HCT116 (cell line): ENCODE data around the gene WDR35. TPM values are rescaled to one million over a fixed set of nuclear protein-coding genes. Genes with fewer than 3 reads are reported as not detected.
A peak's percentile ranks its signal among the peaks of the same experiment; 100 is the strongest.

Experiments used
- ATAC-seq: fragments of 200-7000 bp; cut with Tn5 transposase; 2 replicates; pipeline ENCODE4 v1.9.1; 2020; ENCODE audit warnings: mild to moderate bottlenecking, moderate library complexity
- Bru-seq: library from RNA; stranded (reverse); fragments of 400-500 nt; gene quantifications from one replicate; lab custom pipeline; 2021; lab: Mats Ljungman, UMichigan
- BruChase-seq, 2 experiments: library from RNA; stranded (reverse); fragments of 400-500 nt; gene quantifications; one replicate each; lab custom pipeline; 2021; lab: Mats Ljungman, UMichigan
- BruUV-seq: library from RNA; stranded (reverse); fragments of 400-500 nt; replicated peaks from 2 replicates; lab custom pipeline; 2021; lab: Mats Ljungman, UMichigan
- CTCF ChIA-PET: fragments of 300-600 bp; sonication (Branson Sonifier 250); formaldehyde crosslinking; loops from one replicate; lab custom pipeline; 2021; ENCODE audit warnings: antibody characterized with exemption; lab: Charles Lee
- POLR2A ChIA-PET: fragments of 300-600, 350-600 bp; sonication (Branson Sonifier 250); formaldehyde crosslinking; loops from one replicate; lab custom pipeline; 2021; ENCODE audit warnings: antibody characterized with exemption; lab: Charles Lee
- RAD21 ChIA-PET, 2 experiments: fragments of 300-600 bp; sonication (Branson Sonifier 250); formaldehyde crosslinking; loops; one replicate each; lab custom pipeline; 2023; ENCODE audit warnings: low total read pairs in 2 of 2; ENCODE audit not compliant: uncharacterized antibody in 2 of 2, unreplicated experiment in 2 of 2, low non-redundant PET in 1 of 2; lab: Charles Lee
- DNase-seq: peaks from one replicate; pipeline ENCODE4 v3.0.0-alpha.2; 2010; ENCODE audit warnings: low read depth, low spot score
- H2AFZ ChIP-seq: fragments of 200-600 bp; shearing (Covaris generic), sonication (generic); 2 replicates; pipeline ENCODE4 v1.6.1; 2017; ENCODE audit warnings: low read depth, mixed run types, mixed read lengths, antibody characterized with exemption, low read length; ENCODE audit not compliant: poor library complexity, severe bottlenecking
- H3K27ac ChIP-seq: 2 replicates; pipeline ENCODE4 v1.5.1; 2012; ENCODE audit warnings: low read depth, low read length
- H3K27me3 ChIP-seq: fragments of 200-600 bp; sonication (generic); 2 replicates; pipeline ENCODE4 v1.6.1; 2016; ENCODE audit warnings: mixed run types, low read length, mixed read lengths; ENCODE audit not compliant: insufficient read depth
- H3K36me3 ChIP-seq, 2 experiments: fragments of 200-500 bp in 1 of 2; fragments of 200-600 bp in 1 of 2; sonication (Bioruptor generic) in 1 of 2; sonication (generic) in 1 of 2; 2 replicates each; pipeline versions ENCODE4 v1.5.1 to v1.6.1; 2014 to 2016; ENCODE audit warnings: low read length in 2 of 2, inconsistent platforms in 1 of 2, mixed read lengths in 1 of 2, mixed run types in 1 of 2; ENCODE audit not compliant: insufficient read depth in 2 of 2, control insufficient read depth in 1 of 2
- H3K4me1 ChIP-seq, 2 experiments: fragments of 200-600 bp in 1 of 2; sonication (generic) in 1 of 2; 2 replicates each; pipeline versions ENCODE4 v1.5.1 to v1.6.1; 2012 to 2017; ENCODE audit warnings: low read length in 2 of 2, inconsistent platforms in 1 of 2, mild to moderate bottlenecking in 1 of 2, mixed read lengths in 1 of 2, mixed run types in 1 of 2, moderate library complexity in 1 of 2; ENCODE audit not compliant: insufficient read depth in 2 of 2, control insufficient read depth in 1 of 2
- H3K4me2 ChIP-seq: fragments of 200-600 bp; sonication (generic); 2 replicates; pipeline ENCODE4 v1.6.1; 2017; ENCODE audit warnings: mixed run types, low read length, mixed read lengths
- H3K4me3 ChIP-seq, 2 experiments: fragments of 200-600 bp in 1 of 2; sonication (generic) in 1 of 2; replicated peaks in 1 of 2; 2 replicates each; pipeline ENCODE4 v1.5.1; 2011 to 2016; ENCODE audit warnings: low read length in 2 of 2, control low read depth in 1 of 2, low read depth in 1 of 2, mild to moderate bottlenecking in 1 of 2, mixed read lengths in 1 of 2, mixed run types in 1 of 2
- H3K79me2 ChIP-seq: fragments of 200-600 bp; sonication (generic); 2 replicates; pipeline ENCODE4 v1.6.1; 2017; ENCODE audit warnings: mild to moderate bottlenecking, mixed run types, low read length, moderate library complexity, mixed read lengths; ENCODE audit not compliant: insufficient read depth
- H3K9ac ChIP-seq: fragments of 200-600 bp; sonication (generic); 2 replicates; pipeline ENCODE4 v1.6.1; 2016; ENCODE audit warnings: low read length, mixed read lengths
- H3K9me2 ChIP-seq: fragments of 200-600 bp; sonication (generic), shearing (Covaris generic); 2 replicates; pipeline ENCODE4 v1.6.1; 2017; ENCODE audit warnings: mixed run types, mild to moderate bottlenecking, moderate library complexity; ENCODE audit not compliant: insufficient read depth
- H3K9me3 ChIP-seq, 2 experiments: fragments of 200-500 bp in 1 of 2; fragments of 200-600 bp in 1 of 2; sonication (Bioruptor generic) in 1 of 2; sonication (generic) in 1 of 2; 2 replicates each; pipeline ENCODE4 v1.6.1; 2014 to 2017; ENCODE audit warnings: low read length in 2 of 2, mixed read lengths in 2 of 2, inconsistent platforms in 1 of 2, low read depth in 1 of 2, mild to moderate bottlenecking in 1 of 2, mixed run types in 1 of 2, moderate library complexity in 1 of 2; ENCODE audit not compliant: control insufficient read depth in 1 of 2, insufficient read depth in 1 of 2
- H4K20me1 ChIP-seq: fragments of 200-600 bp; sonication (generic), shearing (Covaris generic); 2 replicates; pipeline ENCODE4 v1.6.1; 2017; ENCODE audit warnings: mixed run types, mild to moderate bottlenecking, moderate library complexity; ENCODE audit not compliant: insufficient read depth
- CBX3 ChIP-seq: IDR thresholded peaks from 2 replicates; pipeline ENCODE4 v1.6.1; 2012; ENCODE audit warnings: low read depth
- CTCF ChIP-seq, 3 experiments: fragments of 200-600 bp in 1 of 3; sonication (generic) in 1 of 3; IDR thresholded peaks in 2 of 3; conservative IDR thresholded peaks in 1 of 3; 2 replicates each; pipeline ENCODE4 v1.5.1; 2012 to 2017; ENCODE audit warnings: low read depth in 2 of 3, low read length in 2 of 3, antibody characterized with exemption in 1 of 3, borderline replicate concordance in 1 of 3, control low read depth in 1 of 3, mild to moderate bottlenecking in 1 of 3, mixed read lengths in 1 of 3, mixed run types in 1 of 3, moderate library complexity in 1 of 3; ENCODE audit not compliant: insufficient read depth in 1 of 3
- EGR1 ChIP-seq: IDR thresholded peaks from 2 replicates; pipeline ENCODE4 v1.6.1; 2012; ENCODE audit warnings: low read depth
- ELF1 ChIP-seq: IDR thresholded peaks from 2 replicates; pipeline ENCODE4 v1.6.1; 2012; ENCODE audit warnings: low read depth, borderline replicate concordance
- FOSL1 ChIP-seq: IDR thresholded peaks from 2 replicates; pipeline ENCODE4 v1.6.1; 2012; ENCODE audit warnings: low read depth
- POLR2AphosphoS5 ChIP-seq: IDR thresholded peaks from 2 replicates; pipeline ENCODE4 v1.6.1; 2011; ENCODE audit warnings: mild to moderate bottlenecking, low read depth, low read length, moderate library complexity
- SIN3A ChIP-seq: IDR thresholded peaks from 2 replicates; pipeline ENCODE4 v1.6.1; 2012; ENCODE audit warnings: low read depth
- SP1 ChIP-seq: IDR thresholded peaks from 2 replicates; pipeline ENCODE4 v1.6.1; 2012; ENCODE audit warnings: low read depth
- YY1 ChIP-seq: IDR thresholded peaks from 2 replicates; pipeline ENCODE4 v1.6.1; 2011; ENCODE audit warnings: low read length, low read depth, moderate library complexity, mild to moderate bottlenecking; ENCODE audit not compliant: insufficient replicate concordance; ENCODE audit errors: extremely low read depth
- intact Hi-C: fragments of 100-400 bp; cut with micrococcal nuclease; formaldehyde crosslinking; loops from 2 replicates; pipeline ENCODE4 v1.10.0; 2022
- long read RNA-seq: library from polyadenylated mRNA; unstranded; transcript quantifications from one replicate; pipeline ENCODE4 v2.0.0, GENCODE V29; 2021; ENCODE audit not compliant: unreplicated experiment
- polyA plus RNA-seq: library from polyadenylated mRNA; unstranded; fragments of >200 nt; gene quantifications from 2 replicates; pipeline ENCODE4 v1.2.1, GENCODE V29; 2012; ENCODE audit warnings: missing spikeins
- total RNA-seq: library from RNA; stranded (reverse); gene quantifications from one replicate; pipeline ENCODE4 v1.2.1, GENCODE V29; 2021; ENCODE audit not compliant: unreplicated experiment
- TF ChIP-seq, protein P1 (sequence below): IDR thresholded peaks from 2 replicates; pipeline ENCODE4 v1.6.1; 2012
- TF ChIP-seq, protein P2 (sequence below): IDR thresholded peaks from 2 replicates; pipeline ENCODE4 v1.6.1; 2012

WDR35 gene
- total RNA-seq (9.6 TPM), Bru-seq, nascent RNA (percentile 75 among the genes with signal in this experiment), BruChase-seq, experiment 1, labeled RNA remaining after a 6-hour chase (percentile 70 among the genes with signal in this experiment), BruChase-seq, experiment 2, labeled RNA remaining after a 2-hour chase (percentile 78 among the genes with signal in this experiment)
- polyA plus RNA-seq, result 2.1 and 3.3 TPM in 2 replicates
- long read RNA-seq, full-length matches to known transcripts, result 2 of 10 reads
- long read RNA-seq, partial matches to known transcripts, result 4 of 10 reads
- long read RNA-seq, other reads (novel, unspliced or antisense), result 4 of 10 reads

GRCh38 chr2:19989667-19990415, at the start of gene WDR35:
Gene WDR35, minus strand, starts transcription at chr2:19990105. Its CDS starts 90 bp downstream, at chr2:19990015.
- Histone ChIP-seq H3K36me3 (no peaks in the 10 kb centered on the region), H3K27ac (peak within 1 kb of the TSS; percentile 40), H3K4me1 (peaks cover 3 to 17% of the 10 kb centered on the region in 2 experiments; a peak in 3 of 4 replicates), H3K4me3 (peak within 1 kb of the TSS; percentile 89 to 92), H3K9me2 (no peaks in the 10 kb centered on the region), H3K9ac (peak within 1 kb of the TSS; percentile 67), H3K4me2 (peak within 1 kb of the TSS; percentile 92), H3K79me2 (peaks cover 19% of the 10 kb centered on the region), H4K20me1 (no peaks in the 10 kb centered on the region), H3K9me3 (no peaks in the 10 kb centered on the region), H3K27me3 (no peaks in the 10 kb centered on the region), H2AFZ (peak within 1 kb of the TSS; percentile 88)
- TF ChIP-seq SP1 (no peak; the same call in 1 of the 2 replicates), YY1 (no peak), CBX3 (peak; percentile 94; the same call in 1 of the 2 replicates), CTCF (IDR thresholded peaks at IDR 0.05 in 2 of 3, conservative IDR thresholded peaks at IDR 0.05 in 1 of 3; ENCODE audit: borderline replicate concordance in 1 of 3, insufficient read depth in 1 of 3, low read depth in 2 of 3, low read length in 2 of 3) (no peak), EGR1 (peak; percentile 85), POLR2AphosphoS5 (peak; percentile 86), SIN3A (peak; percentile 77), ELF1 (peak; percentile 32; the same call in 1 of the 2 replicates), FOSL1 (no peak)
- TF ChIP-seq, protein P1, sequence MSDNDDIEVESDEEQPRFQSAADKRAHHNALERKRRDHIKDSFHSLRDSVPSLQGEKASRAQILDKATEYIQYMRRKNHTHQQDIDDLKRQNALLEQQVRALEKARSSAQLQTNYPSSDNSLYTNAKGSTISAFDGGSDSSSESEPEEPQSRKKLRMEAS, result peak; percentile 95
- TF ChIP-seq, protein P2, sequence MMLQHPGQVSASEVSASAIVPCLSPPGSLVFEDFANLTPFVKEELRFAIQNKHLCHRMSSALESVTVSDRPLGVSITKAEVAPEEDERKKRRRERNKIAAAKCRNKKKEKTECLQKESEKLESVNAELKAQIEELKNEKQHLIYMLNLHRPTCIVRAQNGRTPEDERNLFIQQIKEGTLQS, result no peak
- ChIA-PET RAD21 (interaction anchor here in 1 of 2 experiments (0.6 kb wide), 1 partner anchor 19 kb away, joined by 4 read pairs; no protein-coding TSS in a partner anchor), POLR2A (no interaction called here), CTCF (interaction anchor here (1.3 kb wide), 1 partner anchor 25 kb away, joined by 8 read pairs; no protein-coding TSS in a partner anchor)
- BruUV-seq, result no TSS peak
- intact Hi-C loops, result no loop called here
- ATAC-seq, result peak; percentile 95
- DNase-seq, result peak; percentile 72
